COR-L47 (cell line): ENCODE results near the gene NGFR.

Experiments
- DNase-seq: peaks from one replicate; lab custom pipeline; 2025; lab: John Stamatoyannopoulos, UW

NGFR gene

DNA sequence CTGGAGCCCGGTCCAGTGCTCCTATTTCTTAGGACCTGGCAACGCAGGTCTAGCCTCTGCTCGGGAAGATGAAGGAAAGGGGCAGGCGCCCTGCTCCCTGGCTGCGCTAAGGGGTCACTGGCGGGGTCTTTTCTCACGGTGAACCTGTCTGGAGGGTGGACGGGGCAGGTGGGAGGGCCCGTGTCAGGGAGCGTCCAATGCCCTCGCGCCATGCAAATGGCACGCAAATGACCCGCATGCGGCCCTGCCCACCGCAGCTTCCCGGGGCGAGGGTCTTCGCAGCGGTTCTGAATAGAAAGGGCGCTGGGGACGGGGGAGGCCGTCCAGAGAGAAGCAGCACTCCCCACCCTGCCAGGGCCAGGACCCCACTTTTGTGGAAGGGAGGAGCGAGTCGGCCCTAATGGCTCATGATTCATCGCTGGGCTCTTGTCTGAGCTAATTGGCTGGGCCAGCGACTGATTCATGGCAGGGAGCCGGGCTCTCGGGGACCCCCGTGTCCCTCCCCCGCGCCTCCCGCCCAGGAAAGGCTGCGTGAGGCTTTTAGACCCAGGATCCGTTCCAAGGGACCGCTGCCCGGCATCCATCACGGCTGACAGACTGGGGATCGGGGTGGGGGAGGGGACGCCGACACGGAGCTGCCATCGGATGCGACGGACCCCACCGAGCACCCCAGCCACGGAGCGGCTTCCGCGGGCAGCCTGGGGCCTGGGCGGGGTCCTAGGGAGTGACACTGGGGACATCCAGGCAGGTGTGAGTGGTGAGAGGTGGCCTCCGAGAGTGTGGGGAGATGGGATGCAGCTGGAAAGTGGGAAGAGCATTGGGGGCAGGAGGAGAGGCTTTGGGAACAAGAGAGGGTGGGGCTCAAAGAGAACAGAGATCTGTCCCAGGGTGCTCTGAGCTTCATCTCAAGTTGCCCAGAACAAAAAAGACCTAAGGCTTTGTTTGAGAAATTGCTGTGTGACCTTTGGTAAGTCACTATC is 25.0 kb upstream of the NGFR start:
- no peak for DNase-seq

DNA sequence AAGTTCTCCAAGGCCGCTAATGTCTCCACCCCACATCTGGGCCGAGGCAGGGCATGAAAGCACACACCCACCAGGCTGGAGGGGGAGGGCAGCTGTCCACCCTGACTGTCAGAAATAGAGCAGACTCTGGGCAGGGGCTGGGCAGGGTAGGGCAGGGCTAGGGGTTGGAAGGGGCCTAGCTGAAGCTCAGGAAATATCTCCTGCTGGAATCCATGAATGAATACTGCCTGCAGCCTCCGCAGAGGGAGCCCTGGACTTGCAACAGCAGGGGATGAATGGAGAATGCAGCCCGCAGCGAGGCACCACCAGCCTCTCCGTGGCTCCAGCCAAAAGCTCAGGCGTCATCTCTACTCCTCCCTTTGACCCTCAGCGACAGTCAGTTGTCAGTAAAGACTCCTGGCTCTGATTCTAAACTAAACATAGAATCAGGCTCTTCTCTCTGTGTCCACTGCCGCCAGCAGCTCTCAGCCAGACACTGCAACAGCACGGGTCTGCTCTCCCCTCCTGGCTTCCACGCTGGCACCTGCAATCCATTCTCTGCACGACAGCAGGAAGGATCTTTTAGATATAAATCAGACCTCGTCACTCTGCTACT is 23.9 kb upstream of the NGFR start:
- DNase-seq: no peak

DNA sequence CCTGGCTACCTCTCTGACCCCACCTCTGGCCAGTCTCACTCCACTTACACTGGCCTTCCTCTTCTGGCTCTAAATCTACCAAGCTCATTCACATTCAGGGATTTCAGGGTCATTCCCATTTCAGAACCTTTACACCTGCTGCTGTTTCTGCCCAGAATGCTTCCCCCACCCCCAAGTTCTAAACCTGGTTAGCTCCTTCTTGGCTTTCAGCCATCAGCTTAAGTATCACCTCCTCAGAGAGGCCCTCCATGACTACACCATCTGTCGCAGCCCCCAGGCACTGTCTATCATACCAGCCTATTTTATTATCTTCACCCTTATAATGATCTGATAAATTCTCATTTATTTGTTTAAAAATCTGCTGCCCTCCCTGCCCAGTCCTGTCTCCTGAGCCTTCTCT is 23.3 kb upstream of the NGFR start:
- DNase-seq: no peak

DNA sequence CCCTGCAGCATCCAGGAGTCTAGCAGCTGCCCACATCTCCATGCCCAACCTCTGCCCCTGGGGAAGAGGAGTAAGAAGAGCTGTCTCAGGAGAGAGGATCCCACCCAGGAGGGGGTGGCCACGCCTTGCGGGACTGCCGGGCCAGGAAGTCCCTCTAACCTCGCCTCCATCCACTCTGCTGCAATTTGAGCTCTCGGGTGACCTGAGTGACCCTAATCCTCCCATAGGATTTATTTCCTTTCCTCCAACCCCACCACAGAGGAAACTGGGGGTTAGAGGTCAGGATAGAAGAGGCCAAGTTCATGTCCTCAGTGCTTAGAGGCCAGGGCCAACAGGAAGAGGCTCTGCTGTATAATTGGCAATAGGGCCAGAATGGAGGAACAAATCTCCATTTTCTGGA is 22.6 kb upstream of the NGFR start:
- DNase-seq: no peak

DNA sequence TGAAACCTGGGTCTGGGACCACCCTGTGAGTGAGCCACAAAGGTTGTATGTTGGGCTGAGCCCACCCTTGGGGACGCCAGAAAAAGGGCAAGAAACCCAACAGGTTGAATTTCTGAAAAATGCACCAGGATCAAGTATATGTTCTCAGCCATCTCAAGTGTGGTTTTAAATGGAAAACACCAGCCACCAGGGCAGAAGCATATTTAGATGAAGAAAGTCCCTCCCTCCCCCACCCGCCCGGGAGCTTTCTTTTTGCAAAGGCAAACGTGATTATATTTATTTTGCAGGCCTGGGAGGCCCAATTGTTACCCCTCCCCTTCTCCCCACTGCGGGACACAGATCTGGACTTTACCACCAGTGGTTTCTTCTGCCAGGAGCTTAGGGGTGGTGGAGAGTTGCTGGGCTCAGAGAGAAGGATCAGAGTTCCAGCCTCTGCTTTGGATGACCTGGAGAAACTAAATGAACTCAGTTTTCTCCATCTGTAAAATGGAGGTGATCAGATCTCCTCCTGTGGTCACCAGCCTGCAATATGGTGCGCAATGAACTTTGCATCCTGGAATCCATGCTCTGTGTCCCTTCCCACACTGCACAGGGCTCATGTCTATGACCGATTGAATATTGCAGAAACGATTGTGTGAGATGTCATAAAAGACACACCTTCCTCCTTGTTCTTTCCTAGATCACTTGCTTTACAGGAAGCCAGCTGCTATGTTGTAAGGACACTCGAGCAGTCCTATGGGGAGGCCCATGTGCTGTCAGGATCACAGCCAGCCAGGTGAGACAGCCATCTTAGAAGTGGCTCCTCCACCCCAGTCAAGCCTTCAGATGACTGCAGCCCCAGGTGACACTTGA is 21.0 kb upstream of the NGFR start:
- DNase-seq: no peak

DNA sequence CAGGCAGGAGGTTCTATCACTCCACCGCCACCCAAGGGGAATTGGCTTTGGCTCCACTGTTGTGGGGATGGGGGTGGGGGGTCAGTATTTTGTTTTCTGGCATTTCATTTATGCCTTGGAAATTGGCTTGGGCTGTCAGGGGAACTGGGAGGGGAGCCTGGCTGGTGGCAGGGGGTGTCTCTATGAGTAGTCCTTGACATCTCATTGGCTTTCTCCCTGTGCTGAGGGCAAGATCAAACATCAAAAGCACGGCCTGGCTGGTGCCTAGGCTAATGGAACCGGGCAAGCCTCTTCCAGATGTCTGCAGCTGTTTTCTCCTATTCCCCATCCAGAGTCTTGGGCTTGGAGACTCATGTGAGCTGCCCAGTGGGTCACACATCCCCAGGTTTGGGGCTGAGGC is 17.4 kb upstream of the NGFR start:
- no peak for DNase-seq

DNA sequence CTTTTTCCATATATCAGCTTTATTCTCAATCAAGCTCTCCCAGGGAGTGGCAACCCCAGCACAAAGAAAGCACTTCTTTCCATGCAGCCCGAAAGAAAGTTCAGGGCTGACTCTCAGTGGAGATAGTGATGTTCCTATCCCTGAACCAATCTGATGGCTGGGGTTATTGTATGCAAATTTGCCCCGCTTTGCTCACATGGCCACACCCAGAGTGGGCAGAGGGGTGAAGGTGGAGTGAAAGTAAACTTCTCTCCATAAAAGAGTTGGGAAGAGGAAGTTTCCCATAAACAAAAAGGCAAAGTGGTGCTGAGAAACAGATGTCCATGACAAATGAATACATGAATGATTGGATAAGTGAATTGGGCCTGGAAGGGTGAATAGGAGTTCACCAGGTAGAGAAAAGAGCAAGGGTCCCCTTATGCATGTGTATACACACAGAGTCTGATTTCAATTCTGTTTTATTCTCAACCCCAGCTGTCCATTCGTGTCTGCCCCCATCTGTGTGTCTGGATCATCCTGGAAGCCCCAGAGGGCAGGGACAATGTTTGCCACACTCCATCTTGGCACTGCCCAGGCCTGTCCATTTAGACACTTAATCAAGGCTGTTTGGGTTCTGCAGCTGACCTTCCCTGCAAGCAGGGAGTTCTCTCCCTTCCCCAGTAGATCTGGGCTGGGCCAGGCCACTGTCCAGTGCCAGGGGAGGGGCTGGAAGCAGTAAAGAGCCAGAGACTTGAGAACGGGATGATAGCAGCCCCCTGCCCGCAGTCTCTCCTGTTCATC is 14.1 kb upstream of the NGFR start:
- DNase-seq: no peak

DNA sequence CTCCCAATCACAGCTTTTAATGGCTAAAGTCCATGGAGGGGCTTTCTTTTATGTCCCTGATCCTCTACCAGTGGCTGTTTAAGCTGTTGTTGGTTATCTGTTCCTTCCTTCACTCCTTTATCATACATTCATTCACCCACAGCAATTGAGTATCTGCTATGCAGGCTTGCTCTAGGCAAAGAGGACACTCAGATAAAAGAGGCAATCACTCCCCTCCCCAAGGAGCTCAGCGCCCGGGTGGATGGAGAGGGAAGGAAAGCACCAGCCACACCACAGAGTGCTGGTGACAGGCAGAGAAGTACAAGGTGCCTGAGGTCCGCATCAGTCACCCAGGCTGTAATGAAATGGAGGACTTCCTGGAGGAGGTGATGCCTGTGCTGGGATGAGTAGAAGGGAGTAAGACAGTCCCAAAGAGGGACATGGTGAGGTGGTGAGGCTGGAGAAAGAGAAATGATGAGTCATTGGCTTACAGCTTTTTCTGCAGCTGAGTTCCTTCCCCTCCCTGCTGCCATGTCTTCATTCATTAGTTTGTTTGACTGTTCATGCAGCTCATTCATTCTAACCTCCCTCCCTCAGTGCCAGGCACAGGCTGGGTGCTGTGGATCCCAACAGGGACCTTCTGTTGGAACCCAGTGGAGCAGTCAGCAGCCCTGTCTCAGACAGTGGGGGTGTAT is 12.8 kb upstream of the NGFR start:
- DNase-seq: no peak

DNA sequence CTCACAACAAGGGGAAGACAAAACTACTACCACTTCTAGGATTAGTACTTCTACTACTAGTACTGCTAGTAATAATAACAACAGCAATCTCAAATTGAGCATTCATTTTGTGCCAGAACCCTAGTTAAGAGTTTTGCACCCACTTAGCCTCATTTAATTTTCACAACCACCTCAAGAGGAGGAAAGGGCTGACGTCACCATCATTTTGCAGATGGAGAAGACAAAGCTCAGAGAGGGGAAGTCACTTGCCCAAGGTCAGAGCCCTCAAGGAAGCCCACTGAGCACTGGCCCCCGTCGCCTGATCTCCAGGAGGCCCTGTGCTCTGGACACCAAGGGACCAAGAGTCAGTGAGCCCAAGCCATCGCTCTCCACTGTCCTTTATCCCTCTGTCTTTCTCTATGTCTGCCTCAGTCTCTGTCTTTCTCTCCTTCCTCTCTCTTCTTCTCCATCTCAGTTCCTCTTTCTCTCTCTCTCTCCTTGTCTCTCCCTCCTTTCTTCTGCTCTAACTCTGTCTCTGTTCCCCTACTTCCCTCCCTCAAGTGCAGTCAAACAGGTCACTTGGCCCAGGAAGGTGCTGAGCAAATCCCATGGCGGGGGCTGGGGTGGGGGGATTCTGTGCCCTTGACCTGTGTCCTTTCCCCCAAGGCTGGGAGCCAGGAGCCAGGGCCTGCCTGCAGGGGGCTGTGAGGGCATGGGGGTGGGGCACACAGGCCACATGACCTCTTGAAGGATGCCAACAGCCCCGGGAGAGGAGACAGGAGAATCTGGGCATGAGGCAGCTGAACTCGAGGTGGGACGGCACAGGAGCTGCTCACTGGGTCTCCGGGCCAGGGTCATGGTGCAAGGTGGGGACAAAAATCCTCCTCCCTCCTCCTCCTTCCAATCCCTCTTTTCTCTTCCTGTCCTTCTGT is 11.2 kb upstream of the NGFR start:
- DNase-seq: no peak

DNA sequence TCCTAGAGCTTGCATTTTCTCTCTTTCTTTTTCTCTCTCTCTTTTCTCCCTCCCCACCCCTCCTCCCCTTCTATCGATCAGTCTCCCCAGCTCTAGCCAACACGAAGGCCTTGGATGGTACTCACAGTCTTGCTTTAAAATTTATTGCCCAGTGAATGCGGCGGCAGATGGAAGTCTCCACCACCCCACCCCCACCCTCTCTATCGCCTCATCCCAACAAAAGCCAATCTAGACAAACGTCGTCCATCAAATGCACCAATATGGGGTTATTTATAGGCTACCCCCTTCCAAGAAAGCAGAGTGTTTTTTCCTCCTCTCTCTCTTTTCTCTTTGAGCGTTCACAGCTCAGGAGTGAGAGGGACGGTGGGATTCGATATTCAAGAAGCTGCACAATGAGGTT is 10.5 kb upstream of the NGFR start:
- DNase-seq: no peak

DNA sequence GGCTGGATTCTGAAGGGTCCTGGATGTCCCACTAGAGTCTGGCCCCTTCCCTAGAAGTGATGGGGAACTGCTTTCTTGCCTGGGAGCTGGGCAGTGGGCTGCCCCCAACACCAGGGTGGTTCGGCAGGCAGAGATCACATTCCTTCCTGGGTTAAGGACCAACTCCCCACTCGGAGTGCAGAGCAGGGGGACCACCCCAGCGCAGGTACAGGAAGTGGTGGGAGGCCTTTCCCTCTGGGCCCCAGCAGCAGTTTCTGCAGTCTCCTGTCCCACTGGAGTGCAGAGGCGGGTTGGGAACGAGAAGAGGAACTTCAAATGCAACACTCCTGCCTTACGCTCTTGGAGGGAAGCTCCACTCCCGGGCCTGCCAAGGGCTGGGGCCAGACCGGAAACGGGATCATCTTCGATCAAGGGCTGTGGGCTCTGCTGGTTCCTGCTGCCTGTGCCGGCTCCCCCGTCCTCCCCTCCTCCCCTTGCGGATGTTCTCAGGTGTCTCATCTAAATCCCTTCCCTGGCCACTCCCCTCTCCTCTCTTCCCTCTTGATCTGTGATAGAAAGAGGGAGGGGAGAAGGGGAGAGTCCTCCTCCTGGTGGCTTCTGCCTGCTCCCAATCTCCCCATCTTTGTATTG is 9.0 kb upstream of the NGFR start:
- no peak for DNase-seq

DNA sequence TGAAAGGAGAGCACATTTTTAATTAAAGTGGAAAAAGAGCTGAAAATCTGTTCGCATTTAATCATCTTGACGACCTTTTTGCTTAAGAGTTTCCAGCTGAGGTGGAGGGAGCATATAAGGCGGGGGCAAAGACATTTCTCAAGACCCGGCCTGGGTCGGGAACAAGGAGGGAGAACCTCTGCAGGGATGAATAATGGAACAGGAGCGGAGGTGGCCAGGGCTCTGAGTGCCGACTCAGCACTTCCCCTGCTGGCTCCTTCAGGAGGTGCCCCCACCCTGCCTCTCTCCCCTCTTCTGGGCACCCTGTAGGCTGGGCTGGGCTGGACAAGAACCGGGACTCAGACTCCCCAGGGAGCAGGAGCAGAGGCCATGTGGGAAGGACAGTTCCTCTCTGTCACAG is 7.9 kb upstream of the NGFR start:
- DNase-seq: no peak

DNA sequence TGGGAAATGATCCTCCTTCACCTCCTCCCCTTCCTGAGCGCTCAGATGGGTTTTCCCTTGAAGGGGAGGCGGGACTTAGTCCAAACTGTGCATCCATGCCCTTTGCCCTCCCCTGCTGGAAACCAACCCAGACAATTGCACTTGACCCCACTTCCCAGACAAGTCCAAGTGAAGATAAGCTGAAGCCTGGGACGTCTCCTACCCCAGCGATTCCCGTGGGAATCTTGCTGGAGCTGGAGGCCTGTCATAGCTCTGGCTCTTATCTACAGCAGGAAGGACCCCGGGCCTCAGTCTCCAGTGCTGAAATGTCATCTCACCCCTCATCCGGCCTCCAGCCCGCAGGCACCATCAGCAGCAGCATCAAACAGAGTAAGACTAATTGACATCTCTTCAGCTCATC is 6.5 kb upstream of the NGFR start:
- no peak for DNase-seq

DNA sequence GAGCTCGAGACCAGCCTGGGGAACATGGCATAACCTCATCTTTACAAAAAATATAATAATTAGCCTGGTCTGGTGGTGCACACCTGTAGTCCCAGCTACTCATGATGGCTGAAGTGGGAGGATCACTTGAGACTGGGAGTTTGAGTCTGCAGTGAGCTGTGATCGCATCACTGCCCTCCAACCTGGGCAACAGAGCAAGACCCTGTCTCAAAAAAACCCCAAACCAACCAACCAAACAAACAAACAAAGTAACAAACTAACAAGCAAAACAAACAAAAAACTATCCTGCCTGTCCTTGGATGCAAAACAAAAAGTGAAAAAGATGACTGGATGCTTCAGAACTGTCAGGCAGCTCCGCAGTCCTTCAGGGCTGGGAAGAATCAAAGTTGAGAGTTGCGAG is 5.7 kb upstream of the NGFR start:
- no peak for DNase-seq

DNA sequence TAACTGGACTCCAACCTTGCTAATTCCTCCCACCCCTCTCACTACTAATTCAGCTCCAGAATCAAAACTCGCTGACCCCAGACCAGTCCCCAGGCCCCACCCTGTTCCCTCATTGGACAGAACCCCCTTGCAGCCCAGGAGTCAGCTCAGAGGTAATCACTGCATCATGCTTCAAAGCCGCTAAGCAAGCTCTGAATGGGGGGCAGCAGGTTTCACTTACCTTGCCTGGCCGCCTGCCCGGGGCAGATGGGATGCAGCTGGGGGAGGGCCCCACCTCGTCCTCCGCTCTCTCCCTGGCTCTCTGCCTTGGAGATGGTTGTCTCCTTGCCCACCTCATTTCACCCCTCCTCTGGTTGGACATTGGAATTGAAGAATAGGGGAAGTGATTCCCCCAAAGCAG is 4.8 kb upstream of the NGFR start:
- DNase-seq: no peak

DNA sequence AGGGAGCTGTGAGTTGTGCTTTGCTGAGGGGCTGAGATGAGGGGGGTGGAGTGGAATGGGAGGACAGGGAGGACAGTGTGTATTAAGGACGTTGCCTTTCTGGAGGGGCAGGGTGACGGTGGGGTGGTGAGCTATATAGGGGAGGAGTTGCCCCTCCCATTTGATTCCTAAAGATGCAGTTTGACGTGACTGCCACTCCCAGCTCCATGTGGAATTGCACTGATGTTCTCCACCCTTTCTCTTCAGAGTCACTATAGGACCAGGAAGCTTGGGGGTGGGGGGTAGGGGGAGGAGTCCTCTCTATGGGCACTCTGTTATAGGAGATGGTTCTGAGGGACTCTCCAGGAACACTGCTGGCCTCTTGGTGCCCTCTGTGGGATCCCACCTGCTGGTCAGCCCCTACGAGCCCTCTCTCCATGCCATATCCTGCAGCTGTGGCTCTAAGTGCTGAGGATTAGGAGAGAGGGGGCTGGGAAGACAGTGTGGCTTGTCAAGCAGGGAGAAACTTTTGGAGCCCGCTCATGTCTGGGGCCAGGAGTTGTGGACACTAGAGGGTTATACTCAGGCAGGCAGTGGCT is 3.8 kb upstream of the NGFR start:
- DNase-seq: no peak

DNA sequence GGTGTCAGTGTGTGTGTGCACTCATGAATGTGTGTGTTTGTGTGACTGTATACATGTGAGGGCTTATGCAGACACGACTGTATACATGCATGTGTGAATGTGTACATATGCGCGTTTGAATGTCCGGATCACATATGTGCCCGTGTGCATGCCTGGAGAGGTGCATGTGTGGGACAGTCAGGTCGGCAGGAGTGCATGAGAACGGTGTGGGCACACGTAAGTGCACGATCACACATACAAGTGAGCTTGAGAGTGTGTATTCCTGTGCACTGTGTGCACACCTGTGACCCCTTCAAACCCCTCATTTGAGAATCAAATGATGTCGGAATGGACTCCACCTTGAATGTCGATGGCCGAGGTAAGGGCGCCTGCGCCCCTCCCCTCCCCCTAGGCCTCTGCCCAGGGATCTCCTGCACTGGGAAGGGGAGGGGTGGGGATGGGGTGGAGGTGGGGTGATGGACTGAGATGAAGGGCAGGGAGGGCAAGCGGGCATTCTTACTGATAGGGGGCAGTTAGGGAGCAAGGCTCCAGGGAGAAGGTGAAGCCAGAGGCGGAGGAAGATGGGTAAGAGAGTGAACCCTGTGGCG is 601 bp upstream of the NGFR start:
- DNase-seq: no peak

DNA sequence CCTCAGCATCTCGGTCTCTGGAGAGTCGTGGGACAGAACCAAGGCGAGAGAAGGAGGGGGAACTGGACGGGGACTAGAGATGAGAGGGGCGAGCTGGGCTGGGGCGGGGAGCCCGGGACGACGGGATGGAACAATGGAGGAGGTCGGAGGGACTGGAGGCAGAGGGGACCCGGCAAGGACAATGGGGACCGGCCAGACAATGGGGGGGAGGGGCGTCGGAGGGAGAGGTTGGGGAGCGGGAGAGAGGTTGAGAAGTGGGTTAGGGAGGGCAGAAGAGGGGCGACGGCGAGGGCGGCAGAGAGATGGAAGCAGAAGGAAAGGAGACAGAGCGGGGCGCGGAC is 719 bp downstream of the NGFR start:
- DNase-seq: no peak

DNA sequence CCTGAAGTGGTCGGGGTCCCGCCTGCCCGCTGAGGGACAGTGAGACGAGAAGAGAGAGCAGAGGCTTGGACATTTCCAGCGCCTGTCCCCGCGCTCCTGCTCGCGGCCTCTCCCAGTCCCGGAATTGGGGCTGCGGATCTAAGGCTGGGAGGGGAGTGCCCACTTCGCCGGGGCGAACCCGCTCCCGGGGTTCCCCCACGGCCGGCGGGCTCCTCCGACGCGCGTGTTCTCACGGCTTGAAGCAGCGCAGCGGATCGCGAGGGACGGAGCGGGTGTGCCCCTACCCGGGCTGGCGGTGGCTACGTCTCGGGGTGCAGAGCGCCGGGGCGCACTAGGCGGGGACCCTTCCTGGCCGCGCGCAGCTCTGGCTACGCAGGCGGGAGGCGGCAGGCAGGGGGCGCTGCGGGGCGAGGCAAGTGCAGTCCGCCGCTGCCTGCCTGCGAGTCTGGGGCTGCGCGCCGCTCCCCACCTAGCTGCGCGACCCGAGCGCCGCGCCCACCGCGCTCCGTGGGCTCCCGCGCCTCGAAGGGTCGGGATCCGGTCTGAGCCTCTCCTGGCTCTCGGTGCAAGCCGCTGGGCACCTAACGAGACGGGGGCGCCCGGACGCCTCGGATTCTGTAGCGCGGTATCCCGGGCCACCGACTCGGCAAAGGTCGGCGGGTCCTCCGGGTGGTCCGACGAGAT is 1.2 kb downstream of the NGFR start:
- peak; percentile 56 for DNase-seq
